HG03575 (cell line): ENCODE measurements around the gene WDR27.
"Not testable (repeated sequence)": the region's sequence is repeated elsewhere in the genome, so short reads cannot be mapped to it uniquely, and the experiment has no call there.

Experiments
- ATAC-seq: cut with Tn5 transposase; IDR thresholded peaks from one replicate; pipeline ENCODE4 v1.9.1; 2021; ENCODE audit not compliant: unreplicated experiment, insufficient number of reproducible peaks, low FRiP score; ENCODE audit errors: extremely low read depth

The WDR27 gene

GRCh38 chr6:169511785-169512184, 190.0 kb downstream of the WDR27 start:
- not testable (repeated sequence) for ATAC-seq

DNA sequence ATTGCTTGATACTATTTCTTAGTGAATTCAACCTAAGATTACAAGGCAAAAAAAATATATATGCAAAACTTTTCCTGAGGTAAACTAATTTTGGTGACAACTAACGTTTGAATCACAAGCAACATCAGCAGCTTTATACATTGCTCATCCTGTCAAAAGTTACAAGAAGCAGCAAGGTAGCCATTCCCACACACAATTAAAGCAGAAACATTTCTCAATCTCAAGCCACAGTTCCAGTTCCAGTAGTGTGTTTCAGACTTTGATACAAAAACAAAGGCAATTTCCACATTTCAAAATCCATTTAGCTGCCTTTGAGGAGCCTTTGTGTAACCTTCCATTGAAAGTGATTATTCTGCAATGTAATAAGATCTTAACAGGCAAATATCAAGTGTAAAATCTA, 191.0 kb downstream of the WDR27 start:
- ATAC-seq, result no peak

GRCh38 chr6:169508452-169508851, 193.4 kb downstream of the WDR27 start:
- no peak for ATAC-seq

- no peak for ATAC-seq
Measured at GRCh38 chr6:169503422-169504152, 198.2 kb downstream of the WDR27 start.

- ATAC-seq, result no peak
Measured at GRCh38 chr6:169502445-169502844, 199.4 kb downstream of the WDR27 start.

DNA sequence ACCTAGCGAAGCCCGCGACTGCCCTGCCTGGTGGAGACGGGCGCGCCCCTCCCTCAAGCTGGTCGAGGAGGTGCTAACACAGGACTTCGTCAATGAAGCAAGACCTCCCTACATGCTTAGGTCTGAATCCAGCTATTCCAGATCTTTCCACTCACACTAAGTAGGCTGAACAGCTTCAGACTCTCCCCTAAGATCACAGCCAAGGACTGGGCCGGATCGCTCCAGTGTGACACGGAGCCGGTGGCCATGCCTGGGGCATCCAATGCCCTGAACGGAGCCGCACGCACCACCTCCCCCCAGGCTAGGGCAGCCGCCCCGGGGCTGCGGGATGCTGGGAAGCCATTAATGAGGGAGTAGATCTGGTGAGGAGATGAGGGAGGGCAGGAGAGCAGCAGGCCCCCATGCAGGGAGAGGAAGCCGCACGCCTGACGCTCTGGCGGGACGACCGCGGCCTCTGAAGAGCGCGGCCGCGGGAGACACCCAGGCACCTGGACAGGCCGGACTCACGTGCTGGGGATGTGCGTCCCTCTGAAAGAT, 200.0 kb downstream of the WDR27 start:
- ATAC-seq, result no peak

- ATAC-seq, result no peak
Measured at GRCh38 chr6:169501128-169501527, 200.7 kb downstream of the WDR27 start.

GRCh38 chr6:169500688-169501087, 201.1 kb downstream of the WDR27 start:
- ATAC-seq, result no peak

- ATAC-seq, result no peak
Measured at GRCh38 chr6:169499848-169500247, 202.0 kb downstream of the WDR27 start.

- ATAC-seq, result no peak
Measured at GRCh38 chr6:169498916-169499513, 202.8 kb downstream of the WDR27 start.

DNA sequence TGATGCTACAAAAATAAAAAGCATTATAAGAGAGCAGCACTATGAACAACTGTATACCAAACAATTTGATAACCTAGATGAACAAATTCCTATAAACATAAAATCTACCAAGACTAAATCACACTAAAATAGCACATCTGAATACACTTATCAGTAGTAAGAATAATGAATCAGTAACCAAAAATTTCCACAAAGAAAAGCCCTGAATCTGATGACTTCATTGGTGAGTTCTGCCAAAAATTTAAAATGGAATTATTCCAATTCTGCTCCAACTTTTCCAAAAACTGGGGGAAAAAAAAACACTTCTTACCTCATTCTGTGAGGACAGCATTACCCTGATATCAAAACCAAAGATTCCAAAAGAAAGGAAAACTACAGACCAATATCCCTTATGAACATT, 206.2 kb downstream of the WDR27 start:
- no peak for ATAC-seq

- no peak for ATAC-seq
Measured at GRCh38 chr6:169494038-169494437, 207.8 kb downstream of the WDR27 start.

GRCh38 chr6:169491482-169491881, 210.3 kb downstream of the WDR27 start:
- no peak for ATAC-seq

GRCh38 chr6:169490830-169491229, 211.0 kb downstream of the WDR27 start:
- ATAC-seq, result no peak

GRCh38 chr6:169490246-169490641, 211.6 kb downstream of the WDR27 start:
- no peak for ATAC-seq

- ATAC-seq, result no peak
Measured at GRCh38 chr6:169489563-169490245, 212.1 kb downstream of the WDR27 start.

- ATAC-seq, result no peak
Measured at GRCh38 chr6:169487579-169488436, 214.0 kb downstream of the WDR27 start.

DNA sequence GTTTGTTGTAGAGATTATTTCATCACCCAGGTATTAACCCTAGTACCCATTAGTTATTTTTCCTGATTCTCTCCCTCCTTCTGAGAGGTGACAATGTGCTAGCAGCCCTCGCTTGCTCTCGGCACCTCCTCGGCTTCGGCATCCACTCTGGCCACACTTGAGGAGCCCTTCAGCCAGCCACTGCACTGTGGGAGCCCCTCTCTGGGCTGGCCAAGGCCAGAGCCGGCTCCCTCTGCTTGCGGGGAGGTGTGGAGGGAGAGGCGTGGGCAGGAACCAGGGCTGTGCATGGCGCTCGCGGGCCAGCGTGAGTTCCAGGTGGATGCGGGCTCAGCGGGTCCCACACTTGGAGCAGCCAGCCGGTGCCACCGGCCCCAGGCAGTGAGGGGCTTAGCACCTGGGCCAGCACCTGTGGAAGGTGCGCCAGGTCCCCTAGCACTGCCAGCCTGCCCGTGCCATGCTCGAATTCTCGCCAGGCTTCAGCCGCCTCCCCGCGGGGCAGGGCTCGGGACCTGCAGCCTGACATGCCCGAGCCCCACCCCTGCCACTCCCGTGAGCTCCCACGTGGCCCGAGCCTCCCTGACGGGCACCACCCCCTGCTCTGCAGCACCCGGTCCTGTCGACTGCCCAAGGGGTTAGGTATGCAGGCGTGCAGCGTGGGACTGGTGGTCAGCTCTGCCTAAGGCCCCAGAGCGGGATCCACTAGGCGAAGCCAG, 221.9 kb downstream of the WDR27 start:
- ATAC-seq, result no peak

- ATAC-seq, result no peak
Measured at GRCh38 chr6:169474362-169474761, 227.5 kb downstream of the WDR27 start.
